UCSD-AML1 (cell line): ENCODE measurements around the gene POLR1D.

Source experiments
- DNase-seq: peaks from one replicate; lab custom pipeline; 2025; ENCODE audit not compliant: unreplicated experiment; lab: John Stamatoyannopoulos, UW

POLR1D gene, protein sequence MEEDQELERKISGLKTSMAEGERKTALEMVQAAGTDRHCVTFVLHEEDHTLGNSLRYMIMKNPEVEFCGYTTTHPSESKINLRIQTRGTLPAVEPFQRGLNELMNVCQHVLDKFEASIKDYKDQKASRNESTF

GRCh38 chr13:27621366-27622101, at the start of gene POLR1D:
Gene POLR1D (plus strand): TSS chr13:27621892. CDS start chr13:27621984, 92 bp downstream.
- peak; percentile 88 for DNase-seq

GRCh38 chr13:27572234-27572901, 49.3 kb upstream of the POLR1D start:
- no peak for DNase-seq

DNA sequence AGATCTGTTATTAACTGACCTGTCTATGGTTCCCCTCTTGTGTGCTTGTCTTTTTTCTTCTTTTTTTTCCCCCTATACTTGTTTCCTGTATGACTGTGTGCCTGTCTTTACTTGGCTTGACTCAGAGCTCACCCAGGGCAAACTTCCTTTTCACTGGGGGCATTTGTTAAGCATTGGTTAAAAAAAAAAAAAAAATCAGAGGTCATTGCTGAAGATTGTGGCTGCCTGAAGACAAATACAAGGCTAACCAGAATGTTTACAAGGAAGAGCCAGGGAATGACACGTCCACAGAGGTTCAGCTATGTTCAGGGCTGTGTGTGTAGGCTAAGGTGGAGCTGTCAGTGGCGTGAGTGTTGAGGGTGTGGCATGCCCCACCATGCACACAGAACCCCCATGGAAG, 48.4 kb upstream of the POLR1D start:
- DNase-seq = no peak

DNA sequence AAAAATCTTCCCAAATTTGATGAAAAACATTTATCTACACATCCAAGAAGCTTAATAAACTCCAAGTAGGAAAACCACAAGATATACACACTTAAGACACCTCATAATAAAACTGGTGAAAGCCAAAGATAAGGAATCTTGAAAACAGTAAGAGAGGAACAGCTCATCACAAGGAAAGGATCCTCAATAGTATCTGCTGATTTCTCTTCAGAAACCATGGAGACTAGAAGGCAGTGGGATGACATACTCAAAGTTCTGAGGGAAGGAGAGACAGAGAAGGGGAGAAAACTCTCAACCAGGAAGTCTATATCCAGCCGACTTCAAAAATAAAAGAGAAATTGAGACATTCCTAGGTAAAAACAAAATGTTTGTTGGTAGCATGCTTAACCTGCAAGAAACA, 47.0 kb upstream of the POLR1D start:
- DNase-seq = no peak

- no peak for DNase-seq
Observed at GRCh38 chr13:27578121-27579030, 43.3 kb upstream of the POLR1D start.

- DNase-seq = no peak
Observed at GRCh38 chr13:27583645-27584044, 38.0 kb upstream of the POLR1D start.

- DNase-seq = no peak
Observed at GRCh38 chr13:27587095-27587746, 34.5 kb upstream of the POLR1D start.

DNA sequence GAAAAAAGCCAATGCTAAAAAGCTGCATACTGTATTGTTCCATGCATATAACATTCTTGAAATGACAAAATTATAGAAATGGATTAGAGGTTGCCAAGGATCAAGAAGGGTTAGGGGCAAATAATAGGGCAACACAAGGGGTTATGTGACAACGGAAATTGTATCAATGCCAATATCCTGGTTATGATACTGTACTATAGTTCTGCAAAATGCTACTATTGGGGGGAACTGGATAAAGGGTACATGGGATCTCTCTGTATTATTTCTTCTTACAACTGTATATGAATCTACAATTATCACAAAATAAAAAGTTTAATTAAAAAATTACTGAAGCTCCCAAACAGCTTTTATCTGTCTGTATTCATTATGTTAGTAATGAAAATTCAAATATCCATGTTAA, 33.3 kb upstream of the POLR1D start:
- DNase-seq = no peak

DNA sequence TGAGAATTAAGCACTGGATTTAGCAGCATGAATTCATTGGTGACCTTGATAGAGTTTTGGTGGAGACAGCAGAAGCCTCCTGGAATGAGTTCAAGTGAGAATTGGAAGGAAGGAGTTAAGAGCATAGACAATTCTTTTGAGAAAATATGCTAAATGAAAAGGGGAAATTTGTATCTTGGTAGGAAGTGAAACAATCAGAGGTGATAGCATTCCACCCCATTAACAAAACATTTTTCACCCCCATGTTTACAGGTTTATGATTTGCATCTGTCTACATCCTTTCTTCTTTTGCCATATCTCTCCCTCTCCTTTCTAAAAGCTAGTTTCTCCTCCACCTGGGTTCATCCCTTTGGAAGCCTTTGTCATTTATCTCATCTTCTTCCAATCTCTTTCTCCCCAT, 28.8 kb upstream of the POLR1D start:
- DNase-seq = no peak

GRCh38 chr13:27593267-27593666, 28.4 kb upstream of the POLR1D start:
- DNase-seq = no peak

- no peak for DNase-seq
Observed at GRCh38 chr13:27595055-27595811, 26.5 kb upstream of the POLR1D start.

- no peak for DNase-seq
Observed at GRCh38 chr13:27599096-27599495, 22.6 kb upstream of the POLR1D start.

DNA sequence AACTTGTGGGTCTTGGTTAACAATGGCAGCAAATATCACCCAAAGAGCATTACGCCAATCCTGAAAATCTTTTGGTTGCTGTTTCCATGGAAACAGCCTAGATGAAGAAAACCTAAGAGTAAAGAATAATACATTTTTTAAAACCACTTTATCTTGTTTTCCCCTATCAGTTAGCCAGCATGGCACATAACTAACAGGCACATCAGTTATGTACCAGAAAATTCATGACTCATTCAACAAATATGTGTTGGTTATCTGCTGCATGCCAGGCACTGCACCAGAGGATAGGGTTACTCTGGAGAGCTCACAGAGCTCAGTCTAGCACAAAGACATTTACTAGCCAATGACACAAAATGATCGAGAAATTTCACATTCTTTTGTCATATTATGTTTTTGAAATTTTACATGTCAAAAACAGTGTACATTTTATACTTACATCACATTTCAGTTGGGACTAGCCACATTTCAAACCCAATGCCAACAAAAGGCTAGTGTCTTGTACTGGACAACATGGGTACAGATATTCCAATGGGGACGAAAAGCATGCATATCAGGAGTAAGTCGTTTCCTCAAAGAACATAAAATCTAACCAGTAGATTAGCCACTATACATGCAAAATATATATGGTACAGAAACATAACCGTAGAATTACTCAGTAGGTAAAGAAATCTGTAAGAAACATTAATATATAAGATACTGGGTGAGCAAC, 21.7 kb upstream of the POLR1D start:
- DNase-seq = no peak

DNA sequence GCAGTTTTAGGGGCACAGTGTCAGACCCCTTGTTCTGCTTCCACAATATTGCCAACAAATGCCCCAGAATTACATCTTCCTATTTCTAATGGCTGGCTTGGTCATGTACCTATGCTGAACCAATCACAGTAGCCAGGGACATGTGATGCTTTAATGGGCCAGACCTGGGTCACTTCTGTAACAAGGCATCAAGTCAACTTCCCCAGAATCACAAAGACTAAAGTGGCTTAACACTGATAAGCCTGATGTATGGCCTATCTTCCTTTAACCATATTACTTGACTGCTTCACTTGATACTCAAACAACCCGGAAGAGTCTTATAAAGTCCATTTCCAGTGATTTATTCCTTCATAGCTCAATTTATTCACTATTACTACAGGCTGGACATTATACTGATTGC, 21.0 kb upstream of the POLR1D start:
- DNase-seq = no peak

DNA sequence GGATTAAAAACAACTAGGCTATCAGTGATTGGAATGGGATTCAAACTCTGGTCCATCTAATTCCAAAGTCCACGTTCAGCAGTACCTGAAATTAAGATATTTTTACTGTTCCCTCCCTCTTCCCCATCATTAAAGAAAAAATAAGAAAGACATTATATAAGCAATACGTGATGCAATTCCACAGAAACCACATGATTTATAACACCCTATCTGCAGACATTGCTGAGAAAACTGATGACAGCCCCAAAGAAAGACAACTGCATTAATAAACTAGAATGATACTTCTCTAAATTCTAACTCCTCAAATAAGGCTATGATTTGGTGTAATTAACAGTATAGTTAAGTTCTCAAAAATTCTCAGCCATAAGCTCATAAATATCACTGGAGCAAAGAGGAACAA, 20.5 kb upstream of the POLR1D start:
- DNase-seq = no peak

- DNase-seq = no peak
Observed at GRCh38 chr13:27601803-27602202, 19.9 kb upstream of the POLR1D start.

DNA sequence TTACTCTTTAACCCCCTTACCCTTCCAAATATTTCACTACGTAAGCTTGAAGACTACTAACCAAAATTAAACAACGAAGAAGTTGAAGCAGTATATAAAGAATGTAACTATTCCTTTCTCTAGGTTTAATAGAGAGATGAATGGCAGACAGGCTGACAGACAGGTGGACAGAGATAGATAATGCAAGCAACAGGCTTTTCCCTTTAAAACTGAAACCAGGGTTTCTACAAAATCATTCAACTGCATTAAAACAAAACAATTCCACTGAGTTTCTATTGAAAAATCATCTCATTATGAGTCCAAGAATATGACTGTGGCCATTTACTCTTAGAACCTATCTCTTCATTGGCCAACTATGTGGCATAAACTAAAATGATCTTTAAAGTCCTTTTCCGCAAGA, 16.6 kb upstream of the POLR1D start:
- no peak for DNase-seq

DNA sequence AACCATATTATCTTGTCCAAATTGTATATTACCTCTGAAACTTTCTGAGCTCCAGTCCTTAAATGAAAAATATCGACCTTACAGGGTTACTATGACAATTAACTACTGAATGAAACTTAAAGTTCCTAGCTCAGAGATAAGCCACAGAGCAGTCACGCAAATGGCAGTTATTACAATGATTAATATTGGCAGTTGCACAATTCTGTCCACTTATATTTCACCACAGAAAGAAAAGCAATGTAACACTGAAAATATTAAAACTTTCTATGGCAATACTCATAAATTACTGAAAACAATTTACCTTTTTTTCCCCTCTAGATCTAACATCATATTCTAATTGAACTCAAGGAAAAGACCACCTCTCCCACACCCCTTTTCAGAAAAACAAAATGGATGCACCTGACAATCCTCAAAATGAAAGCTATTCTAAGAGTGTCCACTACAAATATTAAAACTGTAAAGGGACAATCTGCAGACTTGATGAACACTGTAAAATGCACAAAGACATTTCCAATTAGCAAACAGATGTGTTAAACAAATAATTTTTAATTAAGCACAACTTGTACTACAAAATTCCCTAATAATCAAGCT, 16.0 kb upstream of the POLR1D start:
- no peak for DNase-seq

- DNase-seq = no peak
Observed at GRCh38 chr13:27607125-27607524, 14.6 kb upstream of the POLR1D start.
